Parathyroid adenoma (tissue), 2 donors: ENCODE data around the gene PID1.

Source experiments
- H2AFZ ChIP-seq: fragments of 300-600 bp; sonication (generic); one replicate; pipeline ENCODE4 v1.7.0; 2017; ENCODE audit warnings: antibody characterized with exemption, mild to moderate bottlenecking
- H3K27ac ChIP-seq: fragments of 300-600 bp; sonication (generic); one replicate; pipeline ENCODE4 v1.7.0; 2017
- H3K27me3 ChIP-seq: fragments of 300-600 bp; sonication (generic); one replicate; pipeline ENCODE4 v1.7.0; 2017; ENCODE audit warnings: low read length; ENCODE audit not compliant: control insufficient read depth, insufficient read depth
- H3K36me3 ChIP-seq: fragments of 300-600 bp; sonication (generic); one replicate; pipeline ENCODE4 v1.7.0; 2017; ENCODE audit warnings: low read length; ENCODE audit not compliant: control insufficient read depth, insufficient read depth
- H3K4me1 ChIP-seq: fragments of 300-600 bp; sonication (generic); one replicate; pipeline ENCODE4 v1.7.0; 2017; ENCODE audit warnings: control low read depth
- H3K4me2 ChIP-seq: fragments of 300-600 bp; sonication (generic); one replicate; pipeline ENCODE4 v1.7.0; 2017; ENCODE audit warnings: low read length
- H3K4me3 ChIP-seq: fragments of 300-600 bp; sonication (generic); one replicate; pipeline ENCODE4 v1.7.0; 2017; ENCODE audit warnings: low read depth, low read length
- H3K79me2 ChIP-seq: fragments of 300-600 bp; sonication (generic); one replicate; pipeline ENCODE4 v1.7.0; 2017; ENCODE audit warnings: control low read depth
- H3K9ac ChIP-seq: fragments of 300-600 bp; sonication (generic); one replicate; pipeline ENCODE4 v1.7.0; 2017; ENCODE audit warnings: mild to moderate bottlenecking
- H3K9me3 ChIP-seq: fragments of 300-600 bp; sonication (generic); one replicate; pipeline ENCODE4 v1.7.0; 2017; ENCODE audit warnings: low read length; ENCODE audit not compliant: control insufficient read depth
- CTCF ChIP-seq: fragments of 300-600 bp; sonication (generic); IDR thresholded peaks from one replicate; pipeline ENCODE4 v1.7.0; 2017; ENCODE audit warnings: antibody characterized with exemption, mild to moderate bottlenecking
- donor health status: primary hyperparathyroidism.

Gene PID1

DNA sequence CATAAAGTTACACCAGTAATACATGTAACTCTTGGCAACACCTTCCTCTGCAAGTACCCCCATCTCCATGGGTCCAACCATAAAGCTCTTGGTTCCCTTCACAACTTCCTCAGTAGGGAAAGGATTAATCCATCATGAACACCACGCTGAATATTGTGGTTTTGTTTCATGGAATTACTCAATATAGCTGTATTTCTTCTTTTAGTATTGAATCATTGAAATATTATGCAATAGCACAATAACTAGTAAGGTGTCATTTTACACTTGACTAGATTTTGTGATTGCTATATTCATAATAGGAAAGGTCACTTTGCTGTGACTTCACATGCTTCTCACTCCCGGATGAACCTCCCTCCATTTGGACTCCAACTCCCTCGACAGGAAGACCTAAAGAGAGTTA is 29.7 kb upstream of the PID1 start:
- Histone ChIP-seq H3K36me3 (no peaks in the 10 kb centered on the region), H3K4me2 (no peak overlapping the region), H3K4me1 (peaks cover 6% of the 10 kb centered on the region), H2AFZ (peak overlapping the region; percentile 11), H3K27ac (no peak overlapping the region), H3K9ac (no peak overlapping the region), H3K79me2 (no peaks in the 10 kb centered on the region), H3K4me3 (no peak overlapping the region), H3K9me3 (no peaks in the 10 kb centered on the region), H3K27me3 (no peaks in the 10 kb centered on the region)
- TF ChIP-seq CTCF, result no peak

DNA sequence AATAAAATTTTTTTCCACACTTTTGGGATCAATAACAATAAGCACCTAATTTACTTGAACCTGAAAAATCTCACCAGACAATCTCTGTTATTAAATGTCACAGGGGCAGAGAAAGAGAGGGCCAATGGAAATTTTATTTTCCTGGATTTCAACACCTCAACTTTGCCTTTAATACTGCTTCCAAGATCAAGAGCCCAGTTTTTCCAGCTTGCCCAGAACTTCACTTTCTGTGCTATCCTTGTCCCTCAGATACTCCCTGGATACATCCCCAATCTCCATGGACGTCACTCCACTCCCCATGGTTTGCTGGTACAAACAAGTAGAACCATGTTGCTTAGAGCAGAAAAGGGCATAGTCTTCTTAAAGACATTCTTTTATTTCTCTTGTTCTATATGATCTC is 29.3 kb upstream of the PID1 start:
- Histone ChIP-seq H2AFZ (no peak overlapping the region), H3K27me3 (no peaks in the 10 kb centered on the region), H3K4me2 (no peak overlapping the region), H3K4me1 (peaks cover 6% of the 10 kb centered on the region), H3K9me3 (no peaks in the 10 kb centered on the region), H3K4me3 (no peak overlapping the region), H3K36me3 (no peaks in the 10 kb centered on the region), H3K9ac (no peak overlapping the region), H3K27ac (no peak overlapping the region), H3K79me2 (no peaks in the 10 kb centered on the region)
- no peak for TF ChIP-seq CTCF

- Histone ChIP-seq H3K9ac (no peak overlapping the region), H3K4me3 (no peak overlapping the region), H3K9me3 (no peaks in the 10 kb centered on the region), H3K36me3 (no peaks in the 10 kb centered on the region), H2AFZ (peak overlapping the region; percentile 79), H3K27me3 (no peaks in the 10 kb centered on the region), H3K27ac (peak overlapping the region; percentile 9), H3K4me2 (peak overlapping the region; percentile 16), H3K4me1 (peaks cover 6% of the 10 kb centered on the region), H3K79me2 (no peaks in the 10 kb centered on the region)
- TF ChIP-seq CTCF, result no peak
Observed at GRCh38 chr2:229297247-229297646, 26.2 kb upstream of the PID1 start.

DNA sequence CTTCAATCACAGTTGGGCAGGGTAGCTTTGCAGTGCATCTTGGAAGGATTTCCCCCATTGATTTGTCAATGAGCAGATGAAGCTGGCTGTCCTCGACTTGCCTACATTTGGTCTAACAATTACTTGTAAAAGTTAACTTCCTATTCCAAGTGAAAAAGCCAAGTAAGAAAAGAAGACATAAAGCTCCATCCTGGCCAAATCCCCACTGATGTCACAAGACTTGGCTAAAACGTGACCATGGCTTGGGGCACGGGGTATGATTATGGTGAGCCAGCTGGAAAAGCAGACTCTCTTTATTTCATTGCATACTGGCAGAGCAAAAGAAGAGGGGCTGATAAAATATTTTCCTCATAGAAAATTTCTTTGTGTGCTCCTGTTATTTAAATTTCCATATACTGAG is 25.4 kb upstream of the PID1 start:
- Histone ChIP-seq H3K36me3 (no peaks in the 10 kb centered on the region), H2AFZ (peak overlapping the region; percentile 79), H3K9me3 (no peaks in the 10 kb centered on the region), H3K79me2 (no peaks in the 10 kb centered on the region), H3K4me2 (no peak overlapping the region), H3K9ac (no peak overlapping the region), H3K27me3 (no peaks in the 10 kb centered on the region), H3K27ac (no peak overlapping the region), H3K4me3 (no peak overlapping the region), H3K4me1 (peaks cover 6% of the 10 kb centered on the region)
- no peak for TF ChIP-seq CTCF

DNA sequence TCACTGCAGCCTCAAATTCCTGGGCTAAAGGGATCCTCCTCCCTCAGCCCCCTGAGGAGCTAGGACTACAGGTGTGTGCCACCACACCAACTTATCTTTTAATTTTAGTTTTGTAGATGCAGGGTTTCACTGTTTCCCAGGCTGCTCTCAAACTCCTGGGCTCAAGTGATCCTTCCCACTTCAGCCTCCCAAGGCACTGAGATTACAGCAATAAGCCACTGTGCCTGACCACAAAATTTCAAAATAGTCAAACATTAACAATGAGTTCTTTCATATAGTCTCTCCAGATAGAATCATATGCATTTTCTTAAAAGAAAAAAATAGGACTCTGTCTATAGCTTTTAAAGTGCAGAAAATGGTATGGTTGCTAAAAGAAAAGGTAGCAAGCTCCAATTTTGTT is 24.9 kb upstream of the PID1 start:
- no peak overlapping the region for H3K9ac ChIP-seq
- no peak overlapping the region for H3K4me2 ChIP-seq
- H3K79me2 ChIP-seq, result no peaks in the 10 kb centered on the region
- no peak overlapping the region for H3K4me3 ChIP-seq
- H3K27ac ChIP-seq, result no peak overlapping the region
- no peak overlapping the region for H2AFZ ChIP-seq
- H3K27me3 ChIP-seq, result no peaks in the 10 kb centered on the region
- no peaks in the 10 kb centered on the region for H3K9me3 ChIP-seq
- no peak for TF ChIP-seq CTCF
- H3K36me3 ChIP-seq, result no peaks in the 10 kb centered on the region
- peaks cover 6% of the 10 kb centered on the region for H3K4me1 ChIP-seq
